Osteoblast (primary cell): ENCODE measurements around the gene SUZ12. TPM values are rescaled to one million over a fixed set of nuclear protein-coding genes. Genes with fewer than 3 reads are reported as not detected.
"Not testable (repeated sequence)": the region's sequence is repeated elsewhere in the genome, so short reads cannot be mapped to it uniquely, and the experiment has no call there.

Source experiments
- DNase-seq: peaks from one replicate; pipeline ENCODE4 v3.0.0; 2011; ENCODE audit warnings: low spot score, mixed read lengths; ENCODE audit not compliant: insufficient read length; ENCODE audit errors: missing footprints
- H2AFZ ChIP-seq: 2 replicates; pipeline ENCODE4 v1.6.0; 2011; ENCODE audit warnings: mild to moderate bottlenecking, low read length
- H3K27ac ChIP-seq: 2 replicates; pipeline ENCODE4 v1.5.1; 2011; ENCODE audit warnings: mild to moderate bottlenecking, low read depth, low read length, moderate library complexity
- H3K27me3 ChIP-seq: 2 replicates; pipeline ENCODE4 v1.6.0; 2012; ENCODE audit warnings: mild to moderate bottlenecking, control low read depth, inconsistent platforms, low read length, moderate library complexity; ENCODE audit not compliant: insufficient read depth
- H3K36me3 ChIP-seq: 2 replicates; pipeline ENCODE4 v1.5.1; 2011; ENCODE audit warnings: mild to moderate bottlenecking, low read length, control low read depth, moderate library complexity; ENCODE audit not compliant: insufficient read depth
- H3K4me1 ChIP-seq: 2 replicates; pipeline ENCODE4 v1.5.1; 2011; ENCODE audit warnings: mild to moderate bottlenecking, low read length, control low read depth, moderate library complexity; ENCODE audit not compliant: insufficient read depth
- H3K4me2 ChIP-seq: 2 replicates; pipeline ENCODE4 v1.6.0; 2011; ENCODE audit warnings: mild to moderate bottlenecking, low read length; ENCODE audit not compliant: insufficient read depth
- H3K4me3 ChIP-seq: fragments of 200-600 bp; sonication (generic); 3 replicates; pipeline ENCODE4 v1.5.1; 2012; ENCODE audit warnings: mild to moderate bottlenecking, low read length, inconsistent platforms; ENCODE audit not compliant: insufficient read depth
- H3K79me2 ChIP-seq: 2 replicates; pipeline ENCODE4 v1.6.0; 2012; ENCODE audit warnings: mild to moderate bottlenecking, low read length, control low read depth, inconsistent platforms; ENCODE audit not compliant: insufficient read depth
- H3K9me3 ChIP-seq: 2 replicates; pipeline ENCODE4 v1.5.1; 2011; ENCODE audit warnings: low read depth, low read length, control low read depth
- H4K20me1 ChIP-seq: 2 replicates; pipeline ENCODE4 v1.6.0; 2012; ENCODE audit warnings: mild to moderate bottlenecking, low read length, control low read depth; ENCODE audit not compliant: insufficient read depth
- CTCF ChIP-seq: IDR thresholded peaks from 2 replicates; pipeline ENCODE4 v1.5.1; 2011; ENCODE audit warnings: mild to moderate bottlenecking, low read depth, low read length, moderate library complexity; ENCODE audit errors: extremely low read depth
- total RNA-seq: library from RNA; depleted of rRNA; stranded (reverse); fragments of >200 nt; gene quantifications from 2 replicates; pipeline ENCODE4 v1.2.3, GENCODE V29; 2012

SUZ12 gene
- total RNA-seq, 1 donor = 22.1 TPM

GRCh38 chr17:31935512-31935911, 1.3 kb upstream of the SUZ12 start:
- no peak overlapping the region for H3K4me3 ChIP-seq
- no peaks in the 10 kb centered on the region for H3K27me3 ChIP-seq
- peaks cover 12% of the 10 kb centered on the region for H3K4me1 ChIP-seq
- DNase-seq = no peak
- H3K27ac ChIP-seq = no peak overlapping the region
- H3K79me2 ChIP-seq = peaks cover 26% of the 10 kb centered on the region
- H2AFZ ChIP-seq = no peak overlapping the region
- peaks cover 10% of the 10 kb centered on the region for H4K20me1 ChIP-seq
- H3K36me3 ChIP-seq = no peaks in the 10 kb centered on the region
- no peak overlapping the region for H3K4me2 ChIP-seq
- no peak for TF ChIP-seq CTCF
- no peaks in the 10 kb centered on the region for H3K9me3 ChIP-seq

- Histone ChIP-seq H3K4me1 (peaks cover 12% of the 10 kb centered on the region), H3K4me2 (peak overlapping the region; percentile 93), H3K4me3 (peak overlapping the region; percentile 73), H3K27ac (peak overlapping the region; percentile 33), H3K79me2 (peaks cover 48% of the 10 kb centered on the region)
- not testable (repeated sequence) for H2AFZ ChIP-seq, H3K36me3 ChIP-seq, H4K20me1 ChIP-seq, DNase-seq, H3K27me3 ChIP-seq, H3K9me3 ChIP-seq
These were observed 1.3 kb downstream of the SUZ12 start for GRCh38 chr17:31937926-31938641.

- H3K27ac ChIP-seq, H3K4me3 ChIP-seq, H3K27me3 ChIP-seq, H3K9me3 ChIP-seq, H3K4me2 ChIP-seq, H2AFZ ChIP-seq, H3K36me3 ChIP-seq, DNase-seq, H4K20me1 ChIP-seq: not testable (repeated sequence)
- Histone ChIP-seq H3K79me2 (peaks cover 70% of the 10 kb centered on the region), H3K4me1 (peaks cover 12% of the 10 kb centered on the region)
These were observed 5.1 kb downstream of the SUZ12 start for GRCh38 chr17:31941916-31942315.

- H3K4me3 ChIP-seq, DNase-seq, H4K20me1 ChIP-seq, H3K4me2 ChIP-seq, H3K36me3 ChIP-seq, H2AFZ ChIP-seq, H3K27me3 ChIP-seq, H3K27ac ChIP-seq, H3K9me3 ChIP-seq: not testable (repeated sequence)
- Histone ChIP-seq H3K79me2 (peaks cover 68% of the 10 kb centered on the region), H3K4me1 (peaks cover 12% of the 10 kb centered on the region)
These were observed 5.6 kb downstream of the SUZ12 start for GRCh38 chr17:31942396-31942795.

- H3K4me3 ChIP-seq, H3K4me1 ChIP-seq, H3K9me3 ChIP-seq, H4K20me1 ChIP-seq, H3K27me3 ChIP-seq, H3K27ac ChIP-seq, H3K79me2 ChIP-seq, DNase-seq, H3K4me2 ChIP-seq, H2AFZ ChIP-seq: not testable (repeated sequence)
- peaks cover 24% of the 10 kb centered on the region for H3K36me3 ChIP-seq
These were observed 15.1 kb downstream of the SUZ12 start for GRCh38 chr17:31951953-31952352.

- not testable (repeated sequence) for H4K20me1 ChIP-seq, DNase-seq, H3K27ac ChIP-seq, H3K4me1 ChIP-seq, H3K27me3 ChIP-seq, H3K4me3 ChIP-seq, H3K9me3 ChIP-seq, H3K4me2 ChIP-seq, H2AFZ ChIP-seq
- peaks cover 18% of the 10 kb centered on the region for H3K36me3 ChIP-seq
- peaks cover 19% of the 10 kb centered on the region for H3K79me2 ChIP-seq
These were observed 27.3 kb downstream of the SUZ12 start for GRCh38 chr17:31964131-31964530.
